ENCODE measurements around the gene SLC24A3. TPM values are rescaled to one million over a fixed set of nuclear protein-coding genes. Genes with fewer than 3 reads are reported as not detected.
"Not testable (repeated sequence)": the region's sequence is repeated elsewhere in the genome, so short reads cannot be mapped to it uniquely, and the experiment has no call there.

Gene SLC24A3
- total and polyA plus RNA-seq, 2 experiments from 2014 or later: 0.48 to 1.7 TPM

- Histone ChIP-seq H3K27me3 (no peaks in the 10 kb centered on the region), H3K27ac (no peak overlapping the region), H3K9me3 (ENCODE audit: low read depth) (no peaks in the 10 kb centered on the region), H3K4me1 (ENCODE audit: insufficient read depth) (peaks cover 8% of the 10 kb centered on the region), H2AFZ (no peak overlapping the region), H3K4me3 (no peak overlapping the region), H3K79me2 (no peaks in the 10 kb centered on the region), H3K9me2 (replicated peaks; ENCODE audit: insufficient read depth) (no peaks in the 10 kb centered on the region), H3K36me3 (replicated peaks; ENCODE audit: insufficient read depth, low read depth) (no peaks in the 10 kb centered on the region), H3K4me2 (no peak overlapping the region), H4K20me1 (ENCODE audit: insufficient read depth, poor library complexity, severe bottlenecking) (no peaks in the 10 kb centered on the region)
- WGBS (ENCODE audit: low lambda C conversion rate, missing lambda C conversion rate): 76% methylated on average over 2 of the region's 2 CpGs
- TF ChIP-seq EZH2phosphoT487 (IDR thresholded peaks at IDR 0.05; ENCODE audit: low read depth, severe bottlenecking, unreplicated experiment) (no peak), EZH2 (IDR thresholded peaks at IDR 0.05; ENCODE audit: borderline replicate concordance) (no peak)
- TF ChIP-seq, protein P1, sequence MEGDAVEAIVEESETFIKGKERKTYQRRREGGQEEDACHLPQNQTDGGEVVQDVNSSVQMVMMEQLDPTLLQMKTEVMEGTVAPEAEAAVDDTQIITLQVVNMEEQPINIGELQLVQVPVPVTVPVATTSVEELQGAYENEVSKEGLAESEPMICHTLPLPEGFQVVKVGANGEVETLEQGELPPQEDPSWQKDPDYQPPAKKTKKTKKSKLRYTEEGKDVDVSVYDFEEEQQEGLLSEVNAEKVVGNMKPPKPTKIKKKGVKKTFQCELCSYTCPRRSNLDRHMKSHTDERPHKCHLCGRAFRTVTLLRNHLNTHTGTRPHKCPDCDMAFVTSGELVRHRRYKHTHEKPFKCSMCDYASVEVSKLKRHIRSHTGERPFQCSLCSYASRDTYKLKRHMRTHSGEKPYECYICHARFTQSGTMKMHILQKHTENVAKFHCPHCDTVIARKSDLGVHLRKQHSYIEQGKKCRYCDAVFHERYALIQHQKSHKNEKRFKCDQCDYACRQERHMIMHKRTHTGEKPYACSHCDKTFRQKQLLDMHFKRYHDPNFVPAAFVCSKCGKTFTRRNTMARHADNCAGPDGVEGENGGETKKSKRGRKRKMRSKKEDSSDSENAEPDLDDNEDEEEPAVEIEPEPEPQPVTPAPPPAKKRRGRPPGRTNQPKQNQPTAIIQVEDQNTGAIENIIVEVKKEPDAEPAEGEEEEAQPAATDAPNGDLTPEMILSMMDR (IDR thresholded peaks at IDR 0.05; ENCODE audit: poor library complexity): no peak
- no peak for DNase-seq (ENCODE audit: low spot score)
Observed at GRCh38 chr20:19748681-19749080, 536.2 kb downstream of the SLC24A3 start.

GRCh38 chr20:19749618-19750071 lies 537.2 kb downstream of the SLC24A3 start:
- TF ChIP-seq EZH2phosphoT487 (IDR thresholded peaks at IDR 0.05; ENCODE audit: low read depth, severe bottlenecking, unreplicated experiment) (no peak), EZH2 (IDR thresholded peaks at IDR 0.05; ENCODE audit: borderline replicate concordance) (no peak)
- TF ChIP-seq, protein P1 (IDR thresholded peaks at IDR 0.05; ENCODE audit: poor library complexity): no peak
- Histone ChIP-seq H2AFZ (no peak overlapping the region), H3K4me2 (no peak overlapping the region), H3K4me1 (ENCODE audit: insufficient read depth) (peaks cover 8% of the 10 kb centered on the region), H4K20me1 (ENCODE audit: insufficient read depth, poor library complexity, severe bottlenecking) (no peaks in the 10 kb centered on the region), H3K79me2 (no peaks in the 10 kb centered on the region), H3K4me3 (no peak overlapping the region), H3K27me3 (no peaks in the 10 kb centered on the region), H3K9me3 (ENCODE audit: low read depth) (no peaks in the 10 kb centered on the region), H3K27ac (peak overlapping the region; percentile 84), H3K9me2 (replicated peaks; ENCODE audit: insufficient read depth) (no peaks in the 10 kb centered on the region), H3K36me3 (replicated peaks; ENCODE audit: insufficient read depth, low read depth) (no peaks in the 10 kb centered on the region)
- DNase-seq (ENCODE audit: low spot score): no peak
- 37% methylated on average over 3 of the region's 3 CpGs for WGBS (ENCODE audit: low lambda C conversion rate, missing lambda C conversion rate)

GRCh38 chr20:19750101-19750606 lies 537.7 kb downstream of the SLC24A3 start:
- H3K27ac ChIP-seq: peak overlapping the region; percentile 84
- H4K20me1 ChIP-seq (ENCODE audit: insufficient read depth, poor library complexity, severe bottlenecking): no peaks in the 10 kb centered on the region

GRCh38 chr20:19750907-19751636 lies 538.6 kb downstream of the SLC24A3 start:
- Histone ChIP-seq H3K79me2 (no peaks in the 10 kb centered on the region), H4K20me1 (ENCODE audit: insufficient read depth, poor library complexity, severe bottlenecking) (no peaks in the 10 kb centered on the region), H2AFZ (no peak overlapping the region), H3K4me1 (ENCODE audit: insufficient read depth) (peaks cover 8% of the 10 kb centered on the region), H3K4me3 (no peak overlapping the region), H3K27ac (peak overlapping the region; percentile 84), H3K9me2 (replicated peaks; ENCODE audit: insufficient read depth) (no peaks in the 10 kb centered on the region), H3K4me2 (peak overlapping the region; percentile 38), H3K36me3 (replicated peaks; ENCODE audit: insufficient read depth, low read depth) (no peaks in the 10 kb centered on the region), H3K9me3 (ENCODE audit: low read depth) (no peaks in the 10 kb centered on the region), H3K27me3 (no peaks in the 10 kb centered on the region)
- DNase-seq (ENCODE audit: low spot score): peak; percentile 41
- TF ChIP-seq, protein P1 (IDR thresholded peaks at IDR 0.05; ENCODE audit: poor library complexity): no peak
- TF ChIP-seq EZH2phosphoT487 (IDR thresholded peaks at IDR 0.05; ENCODE audit: low read depth, severe bottlenecking, unreplicated experiment) (no peak), EZH2 (IDR thresholded peaks at IDR 0.05; ENCODE audit: borderline replicate concordance) (no peak)
- 58% methylated on average over 5 of the region's 5 CpGs for WGBS (ENCODE audit: low lambda C conversion rate, missing lambda C conversion rate)

More at GRCh38 chr20:19750101-19750606, 537.7 kb downstream of the SLC24A3 start:
- H3K4me3 ChIP-seq: no peak overlapping the region
- no peak for DNase-seq (ENCODE audit: low spot score)
- H3K4me1 ChIP-seq (ENCODE audit: insufficient read depth): peaks cover 8% of the 10 kb centered on the region
- 86% methylated on average over 4 of the region's 4 CpGs for WGBS (ENCODE audit: low lambda C conversion rate, missing lambda C conversion rate)
- H3K36me3 ChIP-seq (replicated peaks; ENCODE audit: insufficient read depth, low read depth): no peaks in the 10 kb centered on the region
- no peak overlapping the region for H2AFZ ChIP-seq
- H3K9me3 ChIP-seq (ENCODE audit: low read depth): no peaks in the 10 kb centered on the region
- H3K4me2 ChIP-seq: no peak overlapping the region
- no peaks in the 10 kb centered on the region for H3K9me2 ChIP-seq (replicated peaks; ENCODE audit: insufficient read depth)
- no peak for TF ChIP-seq EZH2 (IDR thresholded peaks at IDR 0.05; ENCODE audit: borderline replicate concordance)
- no peaks in the 10 kb centered on the region for H3K79me2 ChIP-seq
- no peaks in the 10 kb centered on the region for H3K27me3 ChIP-seq

- WGBS (ENCODE audit: low lambda C conversion rate, missing lambda C conversion rate): 89% methylated on average over 14 of the region's 14 CpGs
- H3K36me3 ChIP-seq (replicated peaks; ENCODE audit: insufficient read depth, low read depth); H3K79me2 ChIP-seq; H3K4me2 ChIP-seq; H3K27ac ChIP-seq; H3K27me3 ChIP-seq; DNase-seq (ENCODE audit: low spot score); H4K20me1 ChIP-seq (ENCODE audit: insufficient read depth, poor library complexity, severe bottlenecking); H3K9me3 ChIP-seq (ENCODE audit: low read depth); H2AFZ ChIP-seq; H3K4me3 ChIP-seq; H3K9me2 ChIP-seq (replicated peaks; ENCODE audit: insufficient read depth): not testable (repeated sequence)
- H3K4me1 ChIP-seq (ENCODE audit: insufficient read depth): peaks cover 18% of the 10 kb centered on the region
Observed at GRCh38 chr20:19754201-19754600, 541.8 kb downstream of the SLC24A3 start.
